SK-N-SH treated with all-trans-retinoic acid at 6 μM for 48 hours (cell line): ENCODE measurements around the gene ZBTB16.

Experiments
- ATAC-seq: fragments of 200-7000 bp; cut with Tn5 transposase; 3 replicates; pipeline ENCODE4 v1.9.1; 2020; ENCODE audit warnings: mild to moderate bottlenecking, moderate library complexity
- ARNTL ChIP-seq: fragments of 450-650 bp; formaldehyde crosslinking; IDR thresholded peaks from 2 replicates; pipeline ENCODE4 v1.5.0; 2020; ENCODE audit warnings: low read depth, mild to moderate bottlenecking, moderate library complexity, borderline replicate concordance
- BACH2 ChIP-seq: fragments of 250-450 bp; sonication (Bioruptor Pico); IDR thresholded peaks from 2 replicates; pipeline ENCODE4 v1.9.0; 2021; ENCODE audit warnings: mild to moderate bottlenecking, borderline replicate concordance
- ESRRG ChIP-seq: fragments of 250-450 bp; sonication (Bioruptor Pico); IDR thresholded peaks from 2 replicates; pipeline ENCODE4 v1.6.1; 2021; ENCODE audit warnings: mild to moderate bottlenecking
- OSR1 ChIP-seq: fragments of 250-450 bp; sonication (Bioruptor Pico); IDR thresholded peaks from 2 replicates; pipeline ENCODE4 v1.8.0; 2022; ENCODE audit warnings: moderate library complexity, mild to moderate bottlenecking, inconsistent platforms
- PPARA ChIP-seq: fragments of 250-450 bp; sonication (Bioruptor Pico); IDR thresholded peaks from 2 replicates; pipeline ENCODE4 v1.5.0; 2020; ENCODE audit warnings: mild to moderate bottlenecking, borderline replicate concordance
- RARB ChIP-seq: fragments of 250-450 bp; sonication (Bioruptor Pico); IDR thresholded peaks from 2 replicates; pipeline ENCODE4 v1.8.0; 2021; ENCODE audit warnings: mild to moderate bottlenecking, moderate library complexity
- SNAI2 ChIP-seq: fragments of 250-450 bp; sonication (Bioruptor Pico); IDR thresholded peaks from 2 replicates; pipeline ENCODE4 v1.5.0; 2020; ENCODE audit warnings: mild to moderate bottlenecking, moderate library complexity
- TCF4 ChIP-seq: fragments of 250-450 bp; sonication (Bioruptor Pico); IDR thresholded peaks from 2 replicates; pipeline ENCODE4 v1.8.0; 2021; ENCODE audit warnings: mild to moderate bottlenecking, moderate library complexity, borderline replicate concordance
- TOX ChIP-seq: fragments of 250-450 bp; sonication (Bioruptor Pico); IDR thresholded peaks from 2 replicates; pipeline ENCODE4 v1.8.0; 2021; ENCODE audit warnings: mild to moderate bottlenecking, moderate library complexity, borderline replicate concordance
- ZC3H10 ChIP-seq: fragments of 250-450 bp; sonication (Bioruptor Pico); IDR thresholded peaks from 2 replicates; pipeline ENCODE4 v1.5.1; 2021; ENCODE audit warnings: mild to moderate bottlenecking, moderate library complexity
- ZFP3 ChIP-seq: fragments of 250-450 bp; sonication (Bioruptor Pico); IDR thresholded peaks from 2 replicates; pipeline ENCODE4 v1.5.0; 2020; ENCODE audit warnings: mild to moderate bottlenecking, moderate library complexity
- ZNF565 ChIP-seq: fragments of 450-650 bp; formaldehyde crosslinking; conservative IDR thresholded peaks from 2 replicates; pipeline ENCODE4 v1.5.0; 2020; ENCODE audit warnings: low read depth, mild to moderate bottlenecking, moderate library complexity
- ZNF70 ChIP-seq: fragments of 450-650 bp; formaldehyde crosslinking; IDR thresholded peaks from 2 replicates; pipeline ENCODE4 v1.5.0; 2020; ENCODE audit warnings: mild to moderate bottlenecking, moderate library complexity
- ZNF8 ChIP-seq: fragments of 450-650 bp; formaldehyde crosslinking; IDR thresholded peaks from 2 replicates; pipeline ENCODE4 v1.5.0; 2020; ENCODE audit warnings: mild to moderate bottlenecking, moderate library complexity
- TF ChIP-seq, protein P1 (sequence below): fragments of 250-450 bp; sonication (Bioruptor Pico); IDR thresholded peaks from 2 replicates; pipeline ENCODE4 v1.5.1; 2020; ENCODE audit warnings: low read depth, mild to moderate bottlenecking, moderate library complexity
- TF ChIP-seq, protein P2 (sequence below): fragments of 250-450 bp; sonication (Bioruptor Pico); IDR thresholded peaks from 2 replicates; pipeline ENCODE4 v1.5.1; 2021; ENCODE audit warnings: mild to moderate bottlenecking, moderate library complexity
- TF ChIP-seq, protein P3 (sequence below): fragments of 250-450 bp; sonication (Bioruptor Pico); IDR thresholded peaks from 2 replicates; pipeline ENCODE4 v1.5.0; 2020; ENCODE audit warnings: mild to moderate bottlenecking, moderate library complexity
- TF ChIP-seq, protein P4 (sequence below): fragments of 250-450 bp; sonication (Bioruptor Pico); IDR thresholded peaks from 2 replicates; pipeline ENCODE4 v1.8.0; 2021; ENCODE audit warnings: low read depth, mild to moderate bottlenecking, moderate library complexity, borderline replicate concordance
- TF ChIP-seq, protein P5 (sequence below): fragments of 250-450 bp; sonication (Bioruptor Pico); IDR thresholded peaks from 2 replicates; pipeline ENCODE4 v1.8.0; 2020; ENCODE audit warnings: mild to moderate bottlenecking, moderate library complexity, borderline replicate concordance

The ZBTB16 gene

DNA sequence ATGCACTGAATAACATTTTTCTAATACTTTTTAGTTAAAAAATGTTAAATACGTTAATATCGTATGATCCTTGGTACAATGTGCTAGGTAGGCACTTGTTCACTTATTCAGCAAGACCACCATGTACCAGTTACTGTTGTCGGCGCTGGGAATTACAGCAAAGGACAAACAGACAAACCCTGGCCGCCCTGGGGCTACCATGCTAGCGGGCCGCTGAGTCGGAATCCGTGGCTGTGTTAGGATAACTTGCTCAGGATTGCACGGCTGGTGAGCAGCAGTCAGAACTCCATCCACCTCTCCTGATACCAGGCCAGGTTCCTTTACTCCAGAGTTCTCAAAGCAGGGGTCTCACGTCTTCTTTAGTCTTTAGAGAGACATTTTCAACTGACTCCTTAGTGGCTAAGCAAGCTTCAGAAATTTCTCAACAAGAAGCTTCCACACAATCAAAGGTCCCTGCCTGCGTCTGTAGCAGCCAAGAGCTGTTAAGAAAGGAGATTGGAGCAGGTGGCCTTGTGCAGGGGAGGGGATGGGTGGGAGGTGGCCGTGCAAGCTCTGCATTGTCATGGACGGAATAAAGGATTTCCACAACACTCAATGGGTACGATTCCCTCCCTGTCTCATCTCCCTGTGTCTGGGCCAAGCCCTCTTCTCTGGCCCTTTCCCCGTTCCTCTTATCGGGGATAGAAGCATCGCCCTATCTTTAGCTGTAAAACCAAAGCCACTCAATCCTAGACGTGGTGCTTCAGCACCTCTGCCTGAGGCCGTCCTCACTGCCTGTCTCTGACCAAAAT is 196.9 kb downstream of the ZBTB16 start:
- ATAC-seq, result no peak
- no peak for TF ChIP-seq ZFP3 (CRISPR knock-in tag)
- TF ChIP-seq, protein P1, sequence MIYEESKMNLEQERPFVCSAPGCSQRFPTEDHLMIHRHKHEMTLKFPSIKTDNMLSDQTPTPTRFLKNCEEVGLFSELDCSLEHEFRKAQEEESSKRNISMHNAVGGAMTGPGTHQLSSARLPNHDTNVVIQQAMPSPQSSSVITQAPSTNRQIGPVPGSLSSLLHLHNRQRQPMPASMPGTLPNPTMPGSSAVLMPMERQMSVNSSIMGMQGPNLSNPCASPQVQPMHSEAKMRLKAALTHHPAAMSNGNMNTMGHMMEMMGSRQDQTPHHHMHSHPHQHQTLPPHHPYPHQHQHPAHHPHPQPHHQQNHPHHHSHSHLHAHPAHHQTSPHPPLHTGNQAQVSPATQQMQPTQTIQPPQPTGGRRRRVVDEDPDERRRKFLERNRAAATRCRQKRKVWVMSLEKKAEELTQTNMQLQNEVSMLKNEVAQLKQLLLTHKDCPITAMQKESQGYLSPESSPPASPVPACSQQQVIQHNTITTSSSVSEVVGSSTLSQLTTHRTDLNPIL (CRISPR knock-in tag), result no peak
- no peak for TF ChIP-seq ZNF70 (CRISPR knock-in tag)
- no peak for TF ChIP-seq BACH2 (CRISPR knock-in tag)
- TF ChIP-seq, protein P2, sequence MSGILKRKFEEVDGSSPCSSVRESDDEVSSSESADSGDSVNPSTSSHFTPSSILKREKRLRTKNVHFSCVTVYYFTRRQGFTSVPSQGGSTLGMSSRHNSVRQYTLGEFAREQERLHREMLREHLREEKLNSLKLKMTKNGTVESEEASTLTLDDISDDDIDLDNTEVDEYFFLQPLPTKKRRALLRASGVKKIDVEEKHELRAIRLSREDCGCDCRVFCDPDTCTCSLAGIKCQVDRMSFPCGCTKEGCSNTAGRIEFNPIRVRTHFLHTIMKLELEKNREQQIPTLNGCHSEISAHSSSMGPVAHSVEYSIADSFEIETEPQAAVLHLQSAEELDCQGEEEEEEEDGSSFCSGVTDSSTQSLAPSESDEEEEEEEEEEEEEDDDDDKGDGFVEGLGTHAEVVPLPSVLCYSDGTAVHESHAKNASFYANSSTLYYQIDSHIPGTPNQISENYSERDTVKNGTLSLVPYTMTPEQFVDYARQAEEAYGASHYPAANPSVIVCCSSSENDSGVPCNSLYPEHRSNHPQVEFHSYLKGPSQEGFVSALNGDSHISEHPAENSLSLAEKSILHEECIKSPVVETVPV, result no peak
- TF ChIP-seq, protein P3, sequence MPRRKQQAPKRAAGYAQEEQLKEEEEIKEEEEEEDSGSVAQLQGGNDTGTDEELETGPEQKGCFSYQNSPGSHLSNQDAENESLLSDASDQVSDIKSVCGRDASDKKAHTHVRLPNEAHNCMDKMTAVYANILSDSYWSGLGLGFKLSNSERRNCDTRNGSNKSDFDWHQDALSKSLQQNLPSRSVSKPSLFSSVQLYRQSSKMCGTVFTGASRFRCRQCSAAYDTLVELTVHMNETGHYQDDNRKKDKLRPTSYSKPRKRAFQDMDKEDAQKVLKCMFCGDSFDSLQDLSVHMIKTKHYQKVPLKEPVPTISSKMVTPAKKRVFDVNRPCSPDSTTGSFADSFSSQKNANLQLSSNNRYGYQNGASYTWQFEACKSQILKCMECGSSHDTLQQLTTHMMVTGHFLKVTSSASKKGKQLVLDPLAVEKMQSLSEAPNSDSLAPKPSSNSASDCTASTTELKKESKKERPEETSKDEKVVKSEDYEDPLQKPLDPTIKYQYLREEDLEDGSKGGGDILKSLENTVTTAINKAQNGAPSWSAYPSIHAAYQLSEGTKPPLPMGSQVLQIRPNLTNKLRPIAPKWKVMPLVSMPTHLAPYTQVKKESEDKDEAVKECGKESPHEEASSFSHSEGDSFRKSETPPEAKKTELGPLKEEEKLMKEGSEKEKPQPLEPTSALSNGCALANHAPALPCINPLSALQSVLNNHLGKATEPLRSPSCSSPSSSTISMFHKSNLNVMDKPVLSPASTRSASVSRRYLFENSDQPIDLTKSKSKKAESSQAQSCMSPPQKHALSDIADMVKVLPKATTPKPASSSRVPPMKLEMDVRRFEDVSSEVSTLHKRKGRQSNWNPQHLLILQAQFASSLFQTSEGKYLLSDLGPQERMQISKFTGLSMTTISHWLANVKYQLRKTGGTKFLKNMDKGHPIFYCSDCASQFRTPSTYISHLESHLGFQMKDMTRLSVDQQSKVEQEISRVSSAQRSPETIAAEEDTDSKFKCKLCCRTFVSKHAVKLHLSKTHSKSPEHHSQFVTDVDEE (CRISPR knock-in tag), result no peak
- TF ChIP-seq SNAI2, result no peak
- TF ChIP-seq OSR1 (CRISPR knock-in tag), result no peak

DNA sequence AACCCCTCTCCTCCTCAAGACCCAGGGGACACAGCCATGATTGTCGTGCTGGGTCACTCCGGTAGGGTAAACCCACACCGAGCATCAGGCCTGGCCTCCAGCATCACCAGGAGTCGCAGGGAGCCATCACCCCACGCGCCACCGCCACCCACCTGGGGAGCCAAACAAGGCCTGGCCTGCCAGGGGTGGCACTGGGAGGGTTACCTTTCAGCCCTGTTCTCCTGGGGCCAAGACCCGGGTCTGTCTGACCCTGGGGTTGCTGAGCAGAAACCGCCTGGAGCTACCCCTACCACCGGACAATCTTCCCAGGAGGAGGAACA is 197.4 kb downstream of the ZBTB16 start:
- ATAC-seq, result no peak
- no peak for TF ChIP-seq ZC3H10 (CRISPR knock-in tag)
- no peak for TF ChIP-seq OSR1 (CRISPR knock-in tag)
- TF ChIP-seq BACH2 (CRISPR knock-in tag), result no peak
- no peak for TF ChIP-seq ARNTL (CRISPR knock-in tag)
- no peak for TF ChIP-seq SNAI2
- no peak for TF ChIP-seq ZNF8 (CRISPR knock-in tag)
- no peak for TF ChIP-seq ZFP3 (CRISPR knock-in tag)
- no peak for TF ChIP-seq TOX (CRISPR knock-in tag)
- no peak for TF ChIP-seq TCF4
- TF ChIP-seq, protein P4, sequence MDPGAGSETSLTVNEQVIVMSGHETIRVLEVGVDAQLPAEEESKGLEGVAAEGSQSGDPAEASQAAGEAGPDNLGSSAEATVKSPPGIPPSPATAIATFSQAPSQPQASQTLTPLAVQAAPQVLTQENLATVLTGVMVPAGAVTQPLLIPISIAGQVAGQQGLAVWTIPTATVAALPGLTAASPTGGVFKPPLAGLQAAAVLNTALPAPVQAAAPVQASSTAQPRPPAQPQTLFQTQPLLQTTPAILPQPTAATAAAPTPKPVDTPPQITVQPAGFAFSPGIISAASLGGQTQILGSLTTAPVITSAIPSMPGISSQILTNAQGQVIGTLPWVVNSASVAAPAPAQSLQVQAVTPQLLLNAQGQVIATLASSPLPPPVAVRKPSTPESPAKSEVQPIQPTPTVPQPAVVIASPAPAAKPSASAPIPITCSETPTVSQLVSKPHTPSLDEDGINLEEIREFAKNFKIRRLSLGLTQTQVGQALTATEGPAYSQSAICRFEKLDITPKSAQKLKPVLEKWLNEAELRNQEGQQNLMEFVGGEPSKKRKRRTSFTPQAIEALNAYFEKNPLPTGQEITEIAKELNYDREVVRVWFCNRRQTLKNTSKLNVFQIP, result no peak
- TF ChIP-seq, protein P5, sequence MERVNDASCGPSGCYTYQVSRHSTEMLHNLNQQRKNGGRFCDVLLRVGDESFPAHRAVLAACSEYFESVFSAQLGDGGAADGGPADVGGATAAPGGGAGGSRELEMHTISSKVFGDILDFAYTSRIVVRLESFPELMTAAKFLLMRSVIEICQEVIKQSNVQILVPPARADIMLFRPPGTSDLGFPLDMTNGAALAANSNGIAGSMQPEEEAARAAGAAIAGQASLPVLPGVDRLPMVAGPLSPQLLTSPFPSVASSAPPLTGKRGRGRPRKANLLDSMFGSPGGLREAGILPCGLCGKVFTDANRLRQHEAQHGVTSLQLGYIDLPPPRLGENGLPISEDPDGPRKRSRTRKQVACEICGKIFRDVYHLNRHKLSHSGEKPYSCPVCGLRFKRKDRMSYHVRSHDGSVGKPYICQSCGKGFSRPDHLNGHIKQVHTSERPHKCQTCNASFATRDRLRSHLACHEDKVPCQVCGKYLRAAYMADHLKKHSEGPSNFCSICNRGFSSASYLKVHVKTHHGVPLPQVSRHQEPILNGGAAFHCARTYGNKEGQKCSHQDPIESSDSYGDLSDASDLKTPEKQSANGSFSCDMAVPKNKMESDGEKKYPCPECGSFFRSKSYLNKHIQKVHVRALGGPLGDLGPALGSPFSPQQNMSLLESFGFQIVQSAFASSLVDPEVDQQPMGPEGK (CRISPR knock-in tag), result no peak
- TF ChIP-seq ESRRG, result no peak
- no peak for TF ChIP-seq PPARA
- no peak for TF ChIP-seq RARB (CRISPR knock-in tag)
- TF ChIP-seq ZNF70 (CRISPR knock-in tag), result no peak
- TF ChIP-seq ZNF565 (CRISPR knock-in tag), result no peak
- TF ChIP-seq, protein P3 (CRISPR knock-in tag), result no peak
- TF ChIP-seq, protein P2, result no peak
- TF ChIP-seq, protein P1 (CRISPR knock-in tag), result no peak
